Psoas muscle (tissue), 8 donors: ENCODE results near the gene GRM1. TPM values are rescaled to one million over a fixed set of nuclear protein-coding genes. Genes with fewer than 3 reads are reported as not detected.

Experiments
- ATAC-seq, 4 donors: fragments of 200-7000 bp; cut with Tn5 transposase; one replicate each; pipeline ENCODE4 v1.9.1; 2020; ENCODE audit warnings: moderate library complexity in 3 of 4, mild to moderate bottlenecking in 2 of 4
- DNase-seq, 2 donors: peaks; one replicate each; pipeline ENCODE4 v3.0.0-alpha.2; 2020
- H3K27ac ChIP-seq: fragments of 200-600 bp; one replicate; pipeline ENCODE4 v1.8.0; 2022
- H3K27me3 ChIP-seq, 3 donors: fragments of 200-600 bp in 1 of 3; one replicate each; pipeline versions ENCODE4 v1.6.1 to v1.8.0; 2013 to 2022; ENCODE audit warnings: low read length in 2 of 3, mild to moderate bottlenecking in 2 of 3, moderate library complexity in 1 of 3; ENCODE audit not compliant: insufficient read depth in 3 of 3
- H3K36me3 ChIP-seq, 2 donors: fragments of 200-600 bp in 1 of 2; one replicate each; pipeline versions ENCODE4 v1.6.1 to v1.8.0; 2013 to 2022; ENCODE audit warnings: low read depth in 1 of 2, mild to moderate bottlenecking in 1 of 2, moderate library complexity in 1 of 2; ENCODE audit not compliant: insufficient read depth in 1 of 2
- H3K4me1 ChIP-seq: fragments of 200-600 bp; one replicate; pipeline ENCODE4 v1.8.0; 2022
- H3K4me3 ChIP-seq: fragments of 200-600 bp; one replicate; pipeline ENCODE4 v1.8.0; 2022; ENCODE audit warnings: mild to moderate bottlenecking
- H3K9me3 ChIP-seq: fragments of 200-600 bp; one replicate; pipeline ENCODE4 v1.8.0; 2022
- CTCF ChIP-seq: fragments of 200-600 bp; IDR thresholded peaks from one replicate; pipeline ENCODE4 v1.8.0; 2022; ENCODE audit warnings: antibody characterized with exemption
- WGBS, 3 donors: extraction: QIAGEN DNeasy Blood & Tissue Kit; methylation state at CpG; one replicate each; pipeline versions ENCODE4 v1.1.6 to v1.1.7; 2013; 5-methylcytosine and 5-hydroxymethylcytosine counted together
- intact Hi-C, 2 donors: fragments of 100-400 bp; cut with DNase I; formaldehyde crosslinking; loops; one replicate each; pipeline versions ENCODE4 v1.11.0 to v1.14.2; 2022
- polyA plus RNA-seq, 3 donors: library from polyadenylated mRNA; stranded (reverse); fragments of 200-250 nt; gene quantifications; one replicate each; pipeline ENCODE4 v1.2.3, GENCODE V29; 2013
- total RNA-seq, 4 donors: library from RNA; stranded (reverse); fragmentation: NEBNext Ultra II Directional in 2 of 4; extraction: Animal tissue kit (Norgen Biotek cat#: 25700) in 2 of 4; gene quantifications; one replicate each; pipeline versions ENCODE4 v1.2.1 to v1.2.4, GENCODE V29; 2021 to 2023
- donor health status: healthy with polysubstance abuse.
- donor health status: DM: no; HTN: no; CAD: no; lungs with moderate emphysema.
- donor health status: Bipolar disorder and iron deficiency.
- donor health status: healthy.
- donor health status: DM: yes; HTN: yes; CAD: no.
- donor health status: DM: no; HTN: no; CAD: no.
- donor health status: DM: no; HTN: no; CAD: no.
- donor health status: DM: yes; HTN: yes; CAD: no.

GRM1 gene
- total and polyA plus RNA-seq, 7 donors, result 0.03 to 2.6 (median 0.07) TPM; not detected in 4

- 92 to 97% (median 94%) methylated on average over 1 of the region's 1 CpG for WGBS, 3 donors
- ATAC-seq, result no peak
Observed at GRCh38 chr6:146422789-146423375, 394.0 kb downstream of the GRM1 start.

GRCh38 chr6:146423452-146423851 is 394.6 kb downstream of the GRM1 start:
- intact Hi-C loops, result no loop called here
- H3K27ac ChIP-seq, result no peak overlapping the region
- H3K4me1 ChIP-seq, result no peaks in the 10 kb centered on the region
- ATAC-seq, result no peak
- H3K36me3 ChIP-seq, result peaks cover 0 to 2% of the 10 kb centered on the region in 2 donors
- WGBS, 3 donors, result 59 to 86% (median 69%) methylated on average over 6 of the region's 6 CpGs
- no peaks in the 10 kb centered on the region for H3K9me3 ChIP-seq
- no peaks in the 10 kb centered on the region for H3K27me3 ChIP-seq
- H3K4me3 ChIP-seq, result no peak overlapping the region
- TF ChIP-seq CTCF, result no peak
- no peak for DNase-seq

More at GRCh38 chr6:146422789-146423375, 394.0 kb downstream of the GRM1 start:
- H3K9me3 ChIP-seq, result no peaks in the 10 kb centered on the region
- intact Hi-C loops, result no loop called here
- H3K27ac ChIP-seq, result no peak overlapping the region
- H3K36me3 ChIP-seq, result peaks cover 0 to 2% of the 10 kb centered on the region in 2 donors
- DNase-seq, result no peak
- H3K4me3 ChIP-seq, result no peak overlapping the region
- no peak for TF ChIP-seq CTCF
- H3K4me1 ChIP-seq, result no peaks in the 10 kb centered on the region
- no peaks in the 10 kb centered on the region for H3K27me3 ChIP-seq

- H3K9me3 ChIP-seq, result no peaks in the 10 kb centered on the region
- H3K36me3 ChIP-seq, result no peaks in the 10 kb centered on the region
- H3K27me3 ChIP-seq, result no peaks in the 10 kb centered on the region
- ATAC-seq (no peak), DNase-seq (no peak)
- no peak for TF ChIP-seq CTCF
- intact Hi-C loops, result no loop called here
- no peak overlapping the region for H3K27ac ChIP-seq
- H3K4me3 ChIP-seq, result no peak overlapping the region
- WGBS, 3 donors, result 28 to 40% (median 31%) methylated on average over 7 of the region's 7 CpGs
- no peaks in the 10 kb centered on the region for H3K4me1 ChIP-seq
Observed at GRCh38 chr6:146426516-146426915, 397.7 kb downstream of the GRM1 start.

- TF ChIP-seq CTCF, result no peak
- Histone ChIP-seq H3K9me3 (no peaks in the 10 kb centered on the region), H3K4me1 (peaks cover 4% of the 10 kb centered on the region), H3K36me3 (no peaks in the 10 kb centered on the region), H3K27ac (no peak overlapping the region), H3K27me3 (no peaks in the 10 kb centered on the region), H3K4me3 (no peak overlapping the region)
- 89 to 96% (median 90%) methylated on average over 4 of the region's 4 CpGs for WGBS, 3 donors
- DNase-seq, result no peak
- no peak for ATAC-seq
- intact Hi-C loops, result no loop called here
Observed at GRCh38 chr6:146429831-146430230, 401.0 kb downstream of the GRM1 start.
